Measurements from ENCODE around the gene ATP5IF1.

Gene ATP5IF1

DNA sequence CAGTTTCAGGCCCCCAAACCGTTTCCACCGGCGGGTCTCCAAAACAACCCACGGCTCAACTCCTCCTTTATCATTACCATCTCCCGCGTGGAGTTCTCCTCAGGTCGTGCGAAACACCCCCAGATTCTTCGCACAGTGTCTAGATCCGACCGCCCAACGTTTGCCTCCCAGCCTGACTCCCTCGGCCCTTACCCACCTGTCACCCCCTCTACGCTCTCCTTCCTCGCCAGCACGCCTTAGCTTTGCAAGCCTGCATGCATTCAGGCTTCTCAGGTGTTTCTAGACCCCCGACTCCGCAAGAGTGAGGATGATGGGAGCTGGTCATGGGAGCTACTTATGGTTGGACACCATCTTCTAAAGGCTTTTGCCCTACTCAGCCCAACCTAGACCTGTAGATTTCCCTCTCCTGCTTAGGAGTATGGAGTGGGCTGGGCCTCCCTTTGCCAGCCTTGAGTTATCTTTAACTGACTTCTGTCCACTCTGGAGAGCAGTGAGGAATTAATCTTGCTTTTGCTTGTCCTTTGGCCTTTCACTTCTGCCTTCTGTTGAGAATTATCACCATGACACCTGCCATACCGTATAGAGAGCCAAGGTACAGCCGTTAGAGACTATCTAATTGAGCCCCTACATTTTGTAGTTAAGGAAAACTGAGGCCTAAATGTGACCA lies 865 bp downstream of the ATP5IF1 start:
- ATAC-seq (no peak), DNase-seq (no peak)

DNA sequence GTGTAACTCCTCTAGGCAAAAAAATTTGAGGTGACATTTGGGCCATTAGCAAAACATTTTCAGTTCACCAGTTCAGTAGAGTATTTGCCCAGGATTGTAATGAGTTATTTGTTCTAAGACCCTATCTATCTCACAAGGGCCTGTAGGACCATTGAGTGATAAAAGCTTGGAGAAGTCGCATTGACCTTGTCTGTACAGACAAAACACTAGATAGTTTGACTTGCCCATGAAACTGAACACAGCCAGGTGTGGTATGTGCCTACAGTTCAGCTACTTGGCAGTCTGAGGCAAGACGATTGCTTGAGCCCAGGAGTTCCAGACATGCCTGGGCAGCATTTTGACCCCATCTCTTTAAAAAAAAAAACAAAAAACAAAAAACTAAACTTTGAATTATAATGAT lies 3.1 kb downstream of the ATP5IF1 start:
- DNase-seq, result no peak
- no peak for ATAC-seq

DNA sequence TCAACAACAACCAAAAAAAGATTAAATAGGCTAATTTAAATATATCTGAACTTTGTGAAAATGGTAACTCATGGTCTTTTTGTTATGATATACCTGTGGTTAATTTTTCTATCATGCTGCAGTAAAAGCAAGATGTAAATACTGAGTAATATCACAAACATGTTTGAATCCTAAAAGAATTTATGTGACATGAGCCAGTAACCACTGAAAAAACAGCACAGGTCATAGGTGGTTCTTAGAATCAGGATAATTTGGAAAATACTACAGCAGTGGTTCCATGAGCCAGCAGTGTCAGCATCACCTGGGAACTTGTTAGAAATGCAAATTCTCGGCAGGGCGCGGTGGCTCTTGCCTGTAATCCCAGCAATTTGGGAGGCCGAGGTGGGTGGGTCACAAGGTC lies 4.1 kb downstream of the ATP5IF1 start:
- no peak for ATAC-seq
- no peak for DNase-seq

GRCh38 chr1:28241638-28242241 lies 5.8 kb downstream of the ATP5IF1 start:
- ATAC-seq (no peak), DNase-seq (no peak)

GRCh38 chr1:28243685-28244311 lies 7.9 kb downstream of the ATP5IF1 start:
- DNase-seq (no peak), ATAC-seq (no peak)

DNA sequence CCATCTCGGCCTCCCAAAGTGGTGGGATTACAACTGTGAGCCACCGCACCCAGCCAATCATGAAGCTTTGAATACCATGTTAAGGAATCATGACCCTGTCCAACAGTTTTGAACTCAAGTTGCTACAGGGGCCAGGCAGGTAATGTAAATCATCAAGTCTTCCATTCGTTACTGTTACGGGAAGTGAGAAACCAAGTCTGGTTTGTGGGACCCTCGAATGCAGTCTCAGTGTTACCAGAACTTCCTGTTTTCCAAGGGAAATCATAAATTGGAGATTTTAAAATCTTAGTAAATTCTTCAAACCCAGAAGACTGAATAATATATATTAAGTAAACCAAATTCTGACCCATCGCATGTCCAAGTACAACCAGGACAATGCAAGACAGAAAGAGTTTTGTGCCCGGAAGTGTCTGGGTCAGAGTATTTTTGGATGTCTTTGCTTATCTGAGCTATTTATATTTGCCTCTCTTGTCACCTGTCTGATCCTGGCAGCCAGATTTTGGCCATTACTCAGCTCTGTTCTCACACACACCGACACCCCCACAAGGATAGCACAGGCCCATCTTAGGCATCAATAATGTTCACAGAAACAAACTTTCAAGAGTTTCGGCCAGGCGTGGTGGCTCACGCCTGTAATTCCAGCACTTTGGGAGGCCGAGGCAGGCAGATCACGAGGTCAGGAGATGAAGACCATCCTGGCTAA lies 8.8 kb downstream of the ATP5IF1 start:
- ATAC-seq (no peak), DNase-seq (no peak)

GRCh38 chr1:28246427-28246832 lies 10.5 kb downstream of the ATP5IF1 start:
- DNase-seq (no peak), ATAC-seq (no peak)

DNA sequence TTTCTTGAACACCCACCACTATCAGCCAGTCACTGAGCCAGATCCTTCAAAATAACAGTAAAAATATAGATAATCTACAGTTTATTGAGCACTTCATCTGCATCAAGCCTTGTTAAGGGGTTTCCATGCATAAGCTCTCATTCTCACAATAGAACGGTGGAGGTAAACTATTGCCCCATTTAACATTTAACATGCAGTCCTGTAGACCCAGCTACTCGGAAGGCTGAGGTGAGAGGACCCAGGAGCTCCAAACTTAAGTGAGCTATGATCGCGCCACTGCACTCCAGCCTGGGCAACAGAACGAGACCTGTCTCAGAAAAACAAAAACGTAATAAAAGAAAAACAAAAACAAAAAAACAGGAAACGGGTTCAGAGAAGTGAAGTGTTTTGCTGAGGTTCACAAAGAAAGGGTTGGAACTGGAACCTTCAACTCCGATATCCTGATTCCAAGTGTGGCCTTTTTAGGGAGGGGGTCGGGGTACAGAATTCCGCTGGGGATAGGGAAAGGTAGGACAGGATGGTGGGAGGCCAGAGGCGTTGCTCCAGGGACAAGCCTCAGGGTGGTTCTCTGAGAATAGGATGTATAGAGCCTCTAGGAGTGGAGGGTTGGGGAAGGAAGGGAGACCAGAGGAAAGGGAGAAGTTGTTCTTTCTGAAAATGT lies 11.8 kb downstream of the ATP5IF1 start:
- DNase-seq, result no peak
- no peak for ATAC-seq

GRCh38 chr1:28248273-28249012 lies 12.5 kb downstream of the ATP5IF1 start:
- ATAC-seq (peak; percentile 20), DNase-seq (peak; percentile 87)

DNA sequence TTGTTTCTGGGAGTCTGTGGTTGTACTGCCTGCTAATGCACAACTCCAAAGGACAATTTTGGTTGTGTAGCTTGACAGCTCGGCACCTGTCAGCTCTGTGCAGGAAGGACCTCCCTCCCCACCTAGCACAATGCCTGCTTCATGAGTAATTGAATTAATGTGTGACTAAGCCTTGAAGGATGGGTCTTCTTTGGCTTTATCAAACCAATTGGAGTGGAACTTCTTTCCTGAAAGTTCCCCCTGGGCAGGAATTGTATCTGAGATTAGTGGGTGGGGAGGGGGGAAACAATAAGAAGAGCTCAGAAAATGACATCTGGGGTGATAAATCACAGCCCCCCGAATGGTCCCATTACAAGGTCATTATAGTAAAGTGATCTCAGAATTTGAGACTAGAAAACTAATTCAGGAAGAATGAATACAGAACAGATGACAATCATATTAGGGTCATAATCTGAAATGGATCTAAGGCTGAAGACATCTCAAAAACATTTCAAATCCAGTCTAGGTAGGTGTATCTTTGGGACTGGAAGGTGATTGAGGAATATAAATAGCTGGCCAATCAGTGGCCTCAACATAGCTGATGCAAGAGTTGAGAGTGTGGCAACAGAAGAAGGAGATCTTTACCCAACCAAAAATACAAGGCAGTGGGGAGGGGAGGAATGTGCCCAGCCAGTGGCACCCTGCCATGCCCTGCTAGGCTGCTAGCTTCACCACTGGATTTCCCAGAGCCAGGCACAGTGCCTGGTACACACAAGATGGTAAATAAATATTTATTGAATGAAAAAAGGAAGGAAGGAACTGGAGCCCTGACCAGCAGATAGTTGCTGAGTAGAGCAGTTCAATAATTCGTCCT lies 13.3 kb downstream of the ATP5IF1 start:
- ATAC-seq (peak; percentile 22), DNase-seq (peak; percentile 35)

DNA sequence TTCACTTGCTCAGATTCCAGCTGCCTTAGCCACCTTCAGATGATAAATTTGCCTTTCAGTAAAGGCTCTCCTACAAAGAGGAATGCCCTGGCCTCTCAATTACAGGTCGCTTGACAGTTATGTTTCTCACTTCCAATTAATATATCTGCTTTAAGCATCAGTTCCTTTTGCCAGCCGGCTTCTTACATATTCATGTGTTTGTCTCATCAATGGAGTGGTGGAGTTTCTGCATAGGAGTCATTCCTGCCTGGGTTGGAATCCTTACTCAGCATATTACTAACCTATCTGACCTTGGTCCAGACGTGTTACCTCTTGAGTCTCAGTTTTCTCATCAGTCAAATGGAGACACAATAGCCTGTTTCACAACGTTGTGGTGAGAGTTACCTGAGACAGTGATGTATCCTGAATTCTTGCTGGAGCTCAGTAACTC lies 14.0 kb downstream of the ATP5IF1 start:
- DNase-seq, result no peak
- ATAC-seq, result no peak

DNA sequence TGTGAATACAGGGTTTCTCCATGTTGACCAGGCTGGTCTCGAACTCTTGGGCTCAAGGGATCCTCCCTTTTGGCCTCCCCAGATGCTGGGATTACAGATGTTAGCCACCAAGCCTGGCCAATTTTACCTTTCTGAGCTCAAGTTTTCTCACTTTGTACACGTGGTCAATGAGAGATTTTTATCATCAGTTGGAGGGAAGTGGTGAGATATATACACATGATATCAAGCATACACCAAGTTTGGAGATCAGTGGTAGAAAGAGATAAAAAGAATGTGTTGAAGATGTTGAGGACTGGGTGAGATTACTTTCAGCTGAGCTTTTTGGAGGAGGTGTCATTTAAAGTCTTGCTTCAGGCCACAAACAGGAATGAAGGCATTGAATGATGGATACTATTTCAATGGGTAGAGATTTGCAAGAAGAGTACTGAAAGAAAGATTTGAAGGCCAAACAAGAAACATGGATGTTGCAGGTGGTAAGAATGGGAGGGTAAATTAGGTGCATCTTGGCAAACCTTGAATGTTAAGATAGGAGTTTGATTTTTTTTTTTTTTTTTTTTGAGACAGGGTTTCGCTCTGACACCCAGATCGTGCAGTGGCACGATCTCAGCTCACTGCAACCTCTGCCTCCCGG lies 20.4 kb downstream of the ATP5IF1 start:
- DNase-seq (no peak), ATAC-seq (no peak)

GRCh38 chr1:28257736-28258135 lies 21.8 kb downstream of the ATP5IF1 start:
- DNase-seq (no peak), ATAC-seq (no peak)

DNA sequence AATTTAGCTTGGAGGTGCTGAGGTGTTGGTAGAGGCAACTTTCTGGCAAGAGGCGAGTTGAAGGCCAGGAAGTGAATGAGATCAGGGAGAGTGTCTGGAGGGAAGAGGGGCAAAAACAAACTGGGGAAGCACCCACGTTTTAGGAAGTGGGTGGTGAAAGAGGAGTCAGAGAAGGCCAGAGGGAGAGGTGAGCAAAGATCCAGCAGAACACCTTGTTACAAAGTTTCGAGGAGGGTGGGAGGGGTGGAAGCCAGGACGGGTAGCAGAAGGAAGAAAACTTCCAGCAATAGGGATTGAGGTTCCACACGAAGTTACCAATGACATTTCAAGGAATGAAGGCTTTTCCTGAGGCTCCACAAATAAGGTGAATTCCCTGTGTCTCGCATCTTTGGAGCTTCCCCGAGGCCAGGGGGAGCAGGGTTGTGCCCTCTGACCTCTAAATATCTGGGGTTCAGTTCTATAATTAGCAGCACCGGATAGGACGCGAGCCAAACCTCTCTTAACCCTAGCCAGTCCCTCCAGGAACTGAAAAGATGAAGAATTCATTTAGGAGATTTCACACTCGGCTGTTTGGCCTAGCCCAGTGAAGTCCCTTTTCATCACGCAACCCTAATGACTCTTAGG lies 22.8 kb downstream of the ATP5IF1 start:
- peak; percentile 22 for DNase-seq
- no peak for ATAC-seq

GRCh38 chr1:28259252-28259933 lies 23.5 kb downstream of the ATP5IF1 start, which contains the start of gene SESN2:
SESN2 (plus strand) TSS chr1:28259518; CDS start chr1:28259848, 330 bp downstream.
- ATAC-seq, result peak; percentile 97
- DNase-seq, result peak; percentile 99

DNA sequence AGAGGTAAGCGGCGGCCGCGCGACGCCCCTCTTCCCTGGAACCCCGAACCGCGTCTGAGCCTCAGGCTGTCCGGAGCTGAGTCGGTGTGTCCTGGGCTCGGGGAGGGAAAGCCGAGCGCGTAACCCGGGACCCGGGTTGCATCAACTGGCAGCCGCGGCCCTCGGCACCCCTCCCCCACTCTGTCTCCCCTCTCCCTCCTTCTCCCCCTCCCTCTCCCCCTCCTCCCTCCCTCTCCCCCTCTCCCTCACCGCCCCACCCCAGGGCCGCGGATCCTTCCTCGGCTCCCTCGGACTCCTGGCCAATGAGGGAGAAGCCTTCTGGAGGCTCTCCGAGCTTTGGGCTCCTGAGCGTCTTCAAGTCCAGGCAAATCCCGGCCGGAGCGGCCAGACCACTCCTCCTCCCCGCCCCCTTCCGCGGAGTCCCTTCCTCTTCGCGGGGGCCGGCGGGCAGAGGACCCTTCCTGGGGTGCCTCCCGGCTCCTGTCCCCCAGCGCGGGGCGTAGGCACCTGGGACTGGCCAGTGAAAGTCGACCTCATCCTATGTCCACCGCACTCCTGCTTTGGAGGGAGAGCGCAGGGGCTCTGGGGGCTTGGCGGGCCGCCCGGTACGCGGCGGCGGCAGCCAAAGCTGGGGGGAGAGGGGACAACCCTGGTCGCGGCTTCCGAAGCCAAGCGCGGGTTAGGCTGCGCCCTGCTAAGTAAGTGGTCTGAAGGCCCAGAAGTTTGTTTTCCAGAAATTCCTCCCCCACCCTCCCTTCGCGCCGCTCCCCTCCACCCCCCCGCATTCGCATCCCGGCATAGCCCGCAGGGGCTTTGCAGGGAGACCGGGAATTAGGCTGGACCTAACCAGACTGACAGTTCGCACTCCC lies 24.2 kb downstream of the ATP5IF1 start:
- DNase-seq (peak; percentile 57), ATAC-seq (no peak)

- DNase-seq (no peak), ATAC-seq (no peak)
Measured at GRCh38 chr1:28260803-28261174, 24.9 kb downstream of the ATP5IF1 start.

- DNase-seq (no peak), ATAC-seq (no peak)
Measured at GRCh38 chr1:28264897-28265296, 29.0 kb downstream of the ATP5IF1 start.
